H9 (cell line): Measurements from ENCODE around the gene B3GNT7. TPM values are rescaled to one million over a fixed set of nuclear protein-coding genes. Genes with fewer than 3 reads are reported as not detected.
A peak's percentile ranks its signal among the peaks of the same experiment; 100 is the strongest.

Experiments used
- DNase-seq: peaks from one replicate; pipeline ENCODE4 v3.0.0-alpha.2; 2017
- H2AFZ ChIP-seq: one replicate; pipeline ENCODE4 v1.6.1; 2013; ENCODE audit warnings: mild to moderate bottlenecking, low read length, control low read depth, moderate library complexity
- H2AK5ac ChIP-seq: 2 replicates; pipeline ENCODE4 v1.6.1; 2013; ENCODE audit warnings: low read length, control low read depth, mixed read lengths; ENCODE audit not compliant: insufficient read length
- H2BK120ac ChIP-seq: one replicate; pipeline ENCODE4 v1.6.1; 2013; ENCODE audit warnings: low read depth, mild to moderate bottlenecking, low read length, control low read depth, inconsistent platforms; ENCODE audit not compliant: poor library complexity, severe bottlenecking
- H2BK12ac ChIP-seq: 2 replicates; pipeline ENCODE4 v1.6.1; 2013; ENCODE audit warnings: low read length, control low read depth, mixed read lengths, low read depth; ENCODE audit not compliant: insufficient read length
- H2BK15ac ChIP-seq: 2 replicates; pipeline ENCODE4 v1.6.1; 2013; ENCODE audit warnings: low read depth, low read length, control low read depth
- H2BK20ac ChIP-seq: one replicate; pipeline ENCODE4 v1.6.1; 2013; ENCODE audit warnings: low read depth, mild to moderate bottlenecking, low read length, control low read depth, inconsistent platforms; ENCODE audit not compliant: poor library complexity, severe bottlenecking
- H2BK5ac ChIP-seq: 2 replicates; pipeline ENCODE4 v1.6.1; 2013; ENCODE audit warnings: low read length, control low read depth, mixed read lengths; ENCODE audit not compliant: insufficient read length
- H3K14ac ChIP-seq: 2 replicates; pipeline ENCODE4 v1.6.1; 2013; ENCODE audit warnings: low read length, control low read depth; ENCODE audit not compliant: insufficient read depth
- H3K18ac ChIP-seq: 2 replicates; pipeline ENCODE4 v1.6.1; 2013; ENCODE audit warnings: low read depth, mild to moderate bottlenecking, mixed read lengths, low read length, control low read depth; ENCODE audit not compliant: insufficient read length
- H3K23ac ChIP-seq: 2 replicates; pipeline ENCODE4 v1.6.1; 2013; ENCODE audit warnings: low read length, control low read depth, mixed read lengths, low read depth; ENCODE audit not compliant: insufficient read length
- H3K23me2 ChIP-seq: 2 replicates; pipeline ENCODE4 v1.6.1; 2013; ENCODE audit warnings: low read depth, mild to moderate bottlenecking, mixed read lengths, low read length, control low read depth; ENCODE audit not compliant: insufficient read length, poor library complexity, severe bottlenecking
- H3K27ac ChIP-seq: 2 replicates; pipeline ENCODE4 v1.5.1; 2013; ENCODE audit warnings: low read length, control low read depth, mixed read lengths, low read depth; ENCODE audit not compliant: insufficient read length
- H3K27me3 ChIP-seq: 2 replicates; pipeline ENCODE4 v1.6.1; 2013; ENCODE audit warnings: low read length, control low read depth, inconsistent platforms; ENCODE audit not compliant: insufficient read depth
- H3K4ac ChIP-seq: 2 replicates; pipeline ENCODE4 v1.6.1; 2013; ENCODE audit warnings: low read depth, mild to moderate bottlenecking, control low read depth, inconsistent platforms, low read length, moderate library complexity
- H3K4me1 ChIP-seq: 2 replicates; pipeline ENCODE4 v1.6.1; 2013; ENCODE audit warnings: low read length, control low read depth, inconsistent platforms; ENCODE audit not compliant: insufficient read depth
- H3K4me2 ChIP-seq: 2 replicates; pipeline ENCODE4 v1.6.1; 2013; ENCODE audit warnings: low read length, control low read depth, mixed read lengths; ENCODE audit not compliant: insufficient read length, insufficient read depth
- H3K56ac ChIP-seq: 2 replicates; pipeline ENCODE4 v1.6.1; 2013; ENCODE audit warnings: low read depth, mild to moderate bottlenecking, mixed read lengths, low read length, control low read depth; ENCODE audit not compliant: insufficient read length
- H3K79me1 ChIP-seq: 2 replicates; pipeline ENCODE4 v1.6.1; 2013; ENCODE audit warnings: low read depth, mild to moderate bottlenecking, moderate library complexity, low read length, control low read depth, inconsistent platforms; ENCODE audit not compliant: insufficient read depth, poor library complexity, severe bottlenecking
- H3K79me2 ChIP-seq: 2 replicates; pipeline ENCODE4 v1.6.1; 2013; ENCODE audit warnings: low read length, control low read depth, inconsistent platforms; ENCODE audit not compliant: insufficient read depth
- H3K9ac ChIP-seq: 2 replicates; pipeline ENCODE4 v1.6.1; 2013; ENCODE audit warnings: low read length, control low read depth, mixed read lengths; ENCODE audit not compliant: insufficient read length; ENCODE audit errors: extremely low read depth
- H3K9me3 ChIP-seq: one replicate; pipeline ENCODE4 v1.6.1; 2013; ENCODE audit warnings: low read depth, low read length, inconsistent platforms; ENCODE audit not compliant: control insufficient read depth
- H3T11ph ChIP-seq: one replicate; pipeline ENCODE4 v1.6.1; 2013; ENCODE audit warnings: mild to moderate bottlenecking, low read length, control low read depth, inconsistent platforms
- H4K20me1 ChIP-seq: one replicate; pipeline ENCODE4 v1.6.1; 2013; ENCODE audit not compliant: control insufficient read depth, insufficient read length, insufficient read depth
- H4K5ac ChIP-seq: 2 replicates; pipeline ENCODE4 v1.6.1; 2013; ENCODE audit warnings: low read depth, mild to moderate bottlenecking, mixed read lengths, low read length, control low read depth; ENCODE audit not compliant: insufficient read length
- H4K8ac ChIP-seq: replicated peaks from 2 replicates; pipeline ENCODE4 v1.6.1; 2013; ENCODE audit warnings: low read length, control low read depth, mixed read lengths, low read depth; ENCODE audit not compliant: insufficient read length
- H4K91ac ChIP-seq: 2 replicates; pipeline ENCODE4 v1.6.1; 2013; ENCODE audit warnings: low read depth, mild to moderate bottlenecking, moderate library complexity, mixed read lengths, low read length, control low read depth; ENCODE audit not compliant: insufficient read length
- H3K27ac Mint-ChIP-seq, 3 experiments: 2 replicates in 2 of 3; 3 replicates in 1 of 3; pipeline ENCODE4 v1.8.0; 2020 to 2021; ENCODE audit warnings: mixed read lengths in 3 of 3, mild to moderate bottlenecking in 1 of 3, moderate library complexity in 1 of 3
- H3K27me3 Mint-ChIP-seq: 2 replicates; pipeline ENCODE4 v1.8.0; 2021; ENCODE audit warnings: low read depth, mild to moderate bottlenecking, moderate library complexity, mixed read lengths
- H3K36me3 Mint-ChIP-seq, 3 experiments: 2 replicates in 2 of 3; 3 replicates in 1 of 3; pipeline ENCODE4 v1.8.0; 2020 to 2021; ENCODE audit warnings: low read depth in 3 of 3, mixed read lengths in 3 of 3; ENCODE audit not compliant: insufficient read depth in 1 of 3
- H3K4me1 Mint-ChIP-seq, 2 experiments: 2 replicates each; pipeline ENCODE4 v1.8.0; 2020; ENCODE audit warnings: mixed read lengths in 2 of 2
- H3K4me3 Mint-ChIP-seq, 2 experiments: 2 replicates in 1 of 2; 3 replicates in 1 of 2; pipeline ENCODE4 v1.8.0; 2020 to 2021; ENCODE audit warnings: mild to moderate bottlenecking in 2 of 2, mixed read lengths in 2 of 2, moderate library complexity in 1 of 2
- H3K9me3 Mint-ChIP-seq, 2 experiments: 2 replicates in 1 of 2; 3 replicates in 1 of 2; pipeline ENCODE4 v1.8.0; 2020; ENCODE audit warnings: mild to moderate bottlenecking in 2 of 2, mixed read lengths in 2 of 2, moderate library complexity in 1 of 2
- whole genome bisulfite sequencing: extraction: QIAGEN DNeasy Blood & Tissue Kit; methylation state at CpG from one replicate; pipeline ENCODE4 v1.1.7; 2013; ENCODE audit warnings: missing lambda C conversion rate, low lambda C conversion rate, mixed read lengths; ENCODE audit not compliant: insufficient read length; ENCODE audit errors: extremely low coverage; 5-methylcytosine and 5-hydroxymethylcytosine counted together
- total RNA-seq: library from RNA; stranded (reverse); gene quantifications from 2 replicates; pipeline ENCODE4 v1.2.1, GENCODE V29; 2021
- TF ChIP-seq, protein P1 (sequence below): fragments of 200-600 bp; sonication (generic); conservative IDR thresholded peaks from 3 replicates; pipeline ENCODE4 v1.8.0; 2021; ENCODE audit warnings: antibody characterized with exemption, mild to moderate bottlenecking

The B3GNT7 gene
- total RNA-seq, 1 experiment from 2014 or later, result 42.2 TPM

DNA sequence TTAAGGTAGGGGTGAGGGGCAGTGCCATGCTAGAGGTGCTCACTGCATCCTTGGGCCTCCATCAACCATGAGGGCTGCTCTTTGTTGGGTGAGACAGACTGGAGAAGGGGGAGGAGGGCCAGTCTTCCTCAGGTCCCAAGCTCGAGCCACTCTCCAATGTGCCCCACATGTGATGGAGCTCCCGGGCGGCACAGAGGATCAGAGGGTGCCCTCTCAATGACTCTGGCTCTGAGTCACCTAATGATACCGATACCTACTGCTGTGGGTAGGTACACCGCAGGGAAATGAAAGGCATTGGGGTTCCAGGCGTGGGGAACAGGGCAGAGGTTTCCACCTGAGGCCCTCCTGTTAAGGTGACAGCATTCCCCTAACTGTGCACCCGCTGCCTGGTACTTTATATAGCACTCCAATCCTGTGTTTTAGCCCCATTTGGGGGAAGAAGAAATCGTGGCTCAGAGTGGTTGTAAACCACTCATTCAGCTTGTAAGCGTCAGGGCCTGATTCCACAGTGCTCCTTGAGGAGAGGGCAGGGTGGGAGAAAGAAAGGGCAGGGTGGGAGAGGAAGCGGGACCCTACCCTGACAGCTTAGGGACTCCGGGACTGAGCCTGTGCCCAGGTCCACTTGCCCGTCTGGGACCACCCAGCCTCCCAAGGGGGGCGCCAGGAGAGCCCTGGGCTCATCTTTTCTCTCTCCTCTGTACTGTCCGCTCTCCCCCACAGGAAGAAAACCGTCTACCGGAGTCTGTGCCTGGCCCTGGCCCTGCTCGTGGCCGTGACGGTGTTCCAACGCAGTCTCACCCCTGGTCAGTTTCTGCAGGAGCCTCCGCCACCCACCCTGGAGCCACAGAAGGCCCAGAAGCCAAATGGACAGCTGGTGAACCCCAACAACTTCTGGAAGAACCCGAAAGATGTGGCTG is 1.8 kb downstream of the B3GNT7 start:
- Histone ChIP-seq H3K4ac (no peak overlapping the region), H2AK5ac (no peak overlapping the region), H2BK15ac (no peak overlapping the region), H4K91ac (no peak overlapping the region), H4K20me1 (no peaks in the 10 kb centered on the region), H3K79me2 (no peaks in the 10 kb centered on the region; the same call in 1 of the 2 replicates), H3K27me3 (no peaks in the 10 kb centered on the region), H4K8ac (no peak overlapping the region), H2BK5ac (no peak overlapping the region), H3K9me3 (no peaks in the 10 kb centered on the region), H3K9ac (no peak overlapping the region), H2BK120ac (no peak overlapping the region), H3K14ac (no peak overlapping the region), H2BK12ac (no peak overlapping the region), H3K27ac (no peak overlapping the region), H3K23me2 (peaks cover 9% of the 10 kb centered on the region), H2BK20ac (no peak overlapping the region), H3K23ac (no peak overlapping the region), H3K79me1 (no peaks in the 10 kb centered on the region), H4K5ac (no peak overlapping the region), H2AFZ (no peak overlapping the region), H3K18ac (no peak overlapping the region), H3K4me1 (no peaks in the 10 kb centered on the region; the same call in 1 of the 2 replicates), H3K4me2 (peak overlapping the region; percentile 48), H3K56ac (no peak overlapping the region), H3T11ph (no peak overlapping the region)
- TF ChIP-seq, protein P1, sequence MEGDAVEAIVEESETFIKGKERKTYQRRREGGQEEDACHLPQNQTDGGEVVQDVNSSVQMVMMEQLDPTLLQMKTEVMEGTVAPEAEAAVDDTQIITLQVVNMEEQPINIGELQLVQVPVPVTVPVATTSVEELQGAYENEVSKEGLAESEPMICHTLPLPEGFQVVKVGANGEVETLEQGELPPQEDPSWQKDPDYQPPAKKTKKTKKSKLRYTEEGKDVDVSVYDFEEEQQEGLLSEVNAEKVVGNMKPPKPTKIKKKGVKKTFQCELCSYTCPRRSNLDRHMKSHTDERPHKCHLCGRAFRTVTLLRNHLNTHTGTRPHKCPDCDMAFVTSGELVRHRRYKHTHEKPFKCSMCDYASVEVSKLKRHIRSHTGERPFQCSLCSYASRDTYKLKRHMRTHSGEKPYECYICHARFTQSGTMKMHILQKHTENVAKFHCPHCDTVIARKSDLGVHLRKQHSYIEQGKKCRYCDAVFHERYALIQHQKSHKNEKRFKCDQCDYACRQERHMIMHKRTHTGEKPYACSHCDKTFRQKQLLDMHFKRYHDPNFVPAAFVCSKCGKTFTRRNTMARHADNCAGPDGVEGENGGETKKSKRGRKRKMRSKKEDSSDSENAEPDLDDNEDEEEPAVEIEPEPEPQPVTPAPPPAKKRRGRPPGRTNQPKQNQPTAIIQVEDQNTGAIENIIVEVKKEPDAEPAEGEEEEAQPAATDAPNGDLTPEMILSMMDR, result no peak
- Mint-ChIP-seq H3K27ac (0 out of 7 replicates have a peak overlapping the region, but pooled peaks of 1 of the 3 experiments have one; percentile 61), H3K36me3 (peaks cover 11 to 13% (median 12%) of the 10 kb centered on the region in 3 experiments; a peak in 5 of 7 replicates), H3K27me3 (peaks cover 3% of the 10 kb centered on the region; the same call in 1 of the 2 replicates), H3K9me3 (no peaks in the 10 kb centered on the region), H3K4me3 (peak overlapping the region; percentile 72 to 82), H3K4me1 (peaks cover 53 to 58% of the 10 kb centered on the region in 2 experiments)
- WGBS, result no CpG with 5 or more reads among the region's 22 CpGs
- no peak for DNase-seq
